ENCODE data around the gene TCOF1.
A peak's percentile ranks its signal among the peaks of the same experiment; 100 is the strongest.

The TCOF1 gene

DNA sequence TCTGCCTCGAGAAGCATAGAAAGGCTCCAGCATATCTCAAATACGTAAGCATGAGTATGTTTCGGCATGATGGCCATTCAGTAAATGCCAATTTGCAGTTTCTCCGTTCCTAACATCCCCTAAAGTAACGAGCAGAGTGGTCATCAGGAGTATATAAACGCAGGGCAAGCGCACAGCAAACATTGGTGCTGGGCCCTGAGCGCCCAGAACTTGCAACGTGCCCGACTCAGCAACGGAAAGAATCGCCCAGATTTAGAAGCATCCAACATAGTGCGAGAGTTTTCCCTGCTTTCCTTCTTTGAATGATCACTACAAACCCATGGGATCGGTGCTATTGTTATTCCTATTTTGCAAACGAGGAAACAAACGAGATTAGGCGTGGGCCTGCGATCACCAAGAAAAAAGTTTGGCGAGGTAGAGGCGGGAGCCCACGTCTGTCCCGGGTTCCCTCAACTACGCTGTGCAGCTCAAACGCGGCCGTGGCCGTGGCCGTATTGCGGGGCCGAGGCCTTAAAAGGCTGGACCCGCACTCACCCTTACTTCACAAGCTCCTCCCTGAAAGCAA is 91.5 kb downstream of the TCOF1 start:
- peak overlapping the region; percentile 100 for H3K4me3 ChIP-seq (ENCODE audit: low read depth, low read length)

Data from iPS-11a (cell line).